OCI-M1 (cell line): ENCODE measurements around the gene LRIG2.
"Not testable (repeated sequence)": the region's sequence is repeated elsewhere in the genome, so short reads cannot be mapped to it uniquely, and the experiment has no call there.

ENCODE experiments used
- DNase-seq: peaks from one replicate; lab custom pipeline; 2025; lab: John Stamatoyannopoulos, UW

Gene LRIG2

DNA sequence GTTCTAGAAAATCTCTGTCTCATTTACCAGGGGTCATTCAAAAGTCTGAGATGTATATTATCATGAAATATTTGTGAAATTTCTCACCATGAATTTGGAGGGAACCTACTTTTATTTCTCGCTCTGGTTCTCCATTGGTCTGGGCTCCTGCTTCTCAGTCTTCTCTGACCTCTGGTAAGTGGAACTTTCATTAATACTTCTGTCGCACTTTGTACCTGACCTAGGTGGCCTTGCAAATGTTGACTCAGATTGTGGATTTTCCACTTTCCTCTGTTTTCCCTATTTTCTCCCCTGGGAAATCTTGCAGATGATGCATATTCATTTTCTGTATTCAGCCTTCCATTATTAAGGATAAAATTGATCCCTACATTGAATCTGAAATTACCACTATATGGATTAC is 53.2 kb downstream of the LRIG2 start:
- DNase-seq: no peak

DNA sequence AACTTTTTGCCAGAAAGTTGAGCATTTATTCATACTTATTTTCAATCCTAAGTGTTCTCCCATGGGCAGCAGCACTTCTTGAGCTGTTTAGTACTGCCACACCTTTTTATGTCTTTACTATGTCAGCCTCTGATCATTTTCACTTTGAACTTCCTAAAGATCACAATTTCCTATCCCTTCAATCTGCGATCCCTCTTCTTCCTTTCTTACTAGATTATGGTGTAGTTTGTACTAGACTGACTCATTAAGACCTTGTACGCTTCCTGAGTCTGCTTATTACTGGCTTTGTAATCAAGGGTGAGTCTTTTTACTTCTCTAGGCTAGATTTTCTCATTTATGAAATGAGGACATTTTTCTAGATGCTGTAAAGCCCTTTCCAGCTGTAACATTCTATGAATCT is 55.1 kb downstream of the LRIG2 start:
- DNase-seq: no peak

DNA sequence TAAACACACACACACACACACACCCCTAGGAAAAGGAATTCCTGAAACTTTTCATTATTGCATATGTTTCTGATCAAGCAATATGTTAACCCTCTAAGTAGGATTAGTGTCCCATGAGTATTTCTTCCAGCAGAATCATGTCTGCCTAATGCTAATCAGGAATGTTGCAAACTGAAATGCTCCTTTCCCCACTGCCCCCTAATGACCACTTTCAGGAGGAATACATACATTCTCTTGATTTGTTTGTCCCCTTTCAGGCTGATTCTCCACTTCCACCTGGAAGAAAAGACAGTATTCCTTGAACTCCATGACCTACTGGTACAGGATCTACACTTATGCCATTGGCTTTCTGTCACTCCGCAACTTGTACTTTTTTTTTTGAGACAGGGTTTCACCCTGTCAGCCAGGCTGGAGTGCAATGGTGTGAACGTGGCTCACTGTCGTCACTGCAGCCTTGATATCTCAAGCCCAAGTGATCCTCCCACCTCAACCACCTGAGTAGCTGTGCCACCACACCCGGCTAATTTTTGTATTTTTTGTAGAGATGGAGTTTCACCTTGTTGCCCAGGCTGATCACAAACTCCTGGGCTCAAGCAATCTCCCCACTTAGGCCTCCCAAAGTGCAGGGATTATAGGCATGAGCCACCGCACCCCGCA is 56.7 kb downstream of the LRIG2 start:
- DNase-seq: no peak

DNA sequence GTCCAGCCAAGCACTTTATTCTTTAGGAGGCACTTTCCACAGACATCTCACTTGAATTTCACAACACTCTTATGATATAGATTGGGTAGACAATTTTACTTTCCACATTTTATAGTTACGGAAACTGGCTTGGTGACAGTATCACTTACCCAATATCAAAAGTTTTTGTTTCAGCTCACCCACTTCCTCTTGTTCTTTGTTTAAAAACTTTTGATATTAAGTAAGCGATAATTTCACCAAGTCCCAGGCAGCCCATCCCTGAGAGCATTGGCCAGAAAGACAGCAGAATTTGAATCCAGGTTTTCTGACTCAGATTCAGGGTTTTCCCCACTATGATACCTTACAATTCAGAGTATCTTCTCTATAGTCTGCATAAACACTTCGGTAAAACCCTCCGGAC is 60.0 kb downstream of the LRIG2 start:
- no peak for DNase-seq

DNA sequence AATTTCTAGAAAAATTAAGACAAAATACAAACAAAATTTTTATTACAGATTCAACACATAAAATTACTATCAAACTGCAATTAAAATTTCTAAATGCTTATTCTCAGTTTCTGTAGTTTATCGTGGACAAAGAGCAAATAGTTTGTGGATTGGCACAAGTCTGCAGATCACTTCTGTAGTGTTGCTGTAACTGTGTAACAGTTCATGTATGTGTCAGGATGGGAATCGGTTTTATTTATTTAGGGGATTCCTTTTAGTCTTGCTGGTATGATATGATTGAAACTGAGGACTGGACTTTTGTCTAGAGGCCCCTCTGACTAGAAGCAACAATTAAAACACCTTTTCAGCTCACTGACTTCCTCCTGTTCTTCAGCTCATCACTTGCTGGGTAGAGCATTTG is 60.8 kb downstream of the LRIG2 start:
- DNase-seq: no peak

DNA sequence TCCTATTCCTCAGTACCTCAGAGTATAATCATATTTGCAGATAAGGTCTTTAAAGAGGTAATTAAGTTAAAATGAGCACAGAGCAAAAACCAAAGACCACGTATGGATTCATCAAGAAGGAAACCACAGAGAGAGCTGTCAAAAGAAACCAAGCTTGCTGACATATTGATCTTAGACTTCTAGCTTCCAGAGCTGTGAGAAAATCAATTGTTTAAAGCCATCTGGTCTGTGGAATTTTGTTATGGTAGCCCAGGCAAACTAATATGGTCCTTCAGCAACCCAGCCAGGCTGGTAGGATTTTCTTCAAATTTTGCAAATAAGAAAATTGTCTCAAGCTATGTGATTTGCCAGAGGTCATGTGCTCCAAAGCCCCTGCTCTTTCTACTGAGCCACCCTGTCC is 62.5 kb downstream of the LRIG2 start:
- DNase-seq: no peak

DNA sequence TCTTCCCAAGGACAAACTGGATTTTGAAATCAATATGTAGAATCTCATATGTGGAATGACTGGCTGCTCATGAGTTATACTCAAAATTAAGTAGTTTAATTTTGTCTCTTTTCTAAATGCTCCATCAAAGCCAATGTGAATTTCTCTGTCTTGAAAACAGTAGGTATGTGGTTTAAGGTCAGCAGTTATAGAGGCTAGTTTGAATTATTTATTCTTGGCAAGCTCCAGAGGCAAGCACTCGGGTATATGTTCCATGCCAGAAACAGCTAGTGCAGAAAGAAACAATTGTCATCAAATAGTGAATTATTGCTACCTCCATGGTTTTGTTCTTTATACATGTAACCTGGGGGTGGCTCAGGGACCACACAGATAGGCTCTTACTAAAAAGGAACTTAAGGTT is 63.5 kb downstream of the LRIG2 start:
- no peak for DNase-seq

DNA sequence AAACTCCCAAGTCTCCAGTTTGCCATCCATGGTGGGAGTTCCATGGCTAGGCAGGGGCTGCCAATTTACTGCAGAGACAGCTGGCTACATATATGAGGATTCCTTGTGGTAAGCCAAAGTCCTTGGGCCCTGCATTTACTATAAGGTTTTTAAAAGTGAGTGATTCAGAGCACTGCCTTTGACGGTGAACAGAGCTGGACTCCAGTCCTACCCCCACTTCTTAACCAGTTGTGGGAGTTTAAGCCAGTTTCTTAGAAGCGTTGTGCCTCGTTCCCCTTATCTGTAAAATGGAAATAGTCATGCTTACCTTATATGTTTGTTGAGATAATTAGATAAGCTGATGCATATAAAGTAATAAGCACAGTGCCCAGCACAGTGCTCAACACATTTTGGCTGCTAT is 64.6 kb downstream of the LRIG2 start:
- peak; percentile 48 for DNase-seq

DNA sequence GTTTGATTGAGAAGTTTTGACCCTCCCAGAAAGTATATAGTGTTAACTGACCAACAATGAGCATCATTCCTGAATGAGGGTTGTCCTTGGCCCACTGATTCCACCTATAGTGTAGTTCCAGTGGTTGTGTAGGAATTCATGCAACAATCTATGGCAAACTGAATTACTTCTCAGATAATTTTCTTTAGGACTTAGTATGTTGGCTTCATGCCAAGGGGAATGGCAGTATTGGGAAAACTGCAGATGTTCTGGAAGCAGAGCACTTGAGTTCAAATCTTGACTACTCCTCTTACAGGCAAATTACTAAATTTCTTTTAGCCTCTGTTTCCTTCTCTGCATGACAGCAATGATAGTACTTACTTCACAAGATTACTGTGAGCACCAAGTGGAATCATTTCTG is 65.8 kb downstream of the LRIG2 start:
- DNase-seq: no peak

DNA sequence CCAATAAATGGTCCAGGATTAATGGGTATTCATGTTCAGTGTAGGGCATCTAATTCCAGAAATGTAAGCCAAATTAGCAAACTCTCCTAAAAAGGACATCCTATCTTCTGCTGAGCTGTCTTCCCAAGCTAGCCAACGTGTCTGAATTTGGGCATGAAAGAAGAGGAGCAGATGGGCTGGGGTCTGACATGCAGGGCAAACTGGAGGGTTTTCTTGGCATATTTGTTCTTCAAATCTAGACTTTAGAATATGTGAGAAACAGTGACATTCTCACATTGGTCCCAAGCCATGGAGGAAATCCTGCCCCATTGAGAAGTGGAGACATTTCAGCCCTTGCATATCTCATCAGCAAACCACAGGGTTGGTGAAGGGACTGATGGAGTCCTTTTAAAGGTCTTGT is 67.2 kb downstream of the LRIG2 start:
- no peak for DNase-seq

DNA sequence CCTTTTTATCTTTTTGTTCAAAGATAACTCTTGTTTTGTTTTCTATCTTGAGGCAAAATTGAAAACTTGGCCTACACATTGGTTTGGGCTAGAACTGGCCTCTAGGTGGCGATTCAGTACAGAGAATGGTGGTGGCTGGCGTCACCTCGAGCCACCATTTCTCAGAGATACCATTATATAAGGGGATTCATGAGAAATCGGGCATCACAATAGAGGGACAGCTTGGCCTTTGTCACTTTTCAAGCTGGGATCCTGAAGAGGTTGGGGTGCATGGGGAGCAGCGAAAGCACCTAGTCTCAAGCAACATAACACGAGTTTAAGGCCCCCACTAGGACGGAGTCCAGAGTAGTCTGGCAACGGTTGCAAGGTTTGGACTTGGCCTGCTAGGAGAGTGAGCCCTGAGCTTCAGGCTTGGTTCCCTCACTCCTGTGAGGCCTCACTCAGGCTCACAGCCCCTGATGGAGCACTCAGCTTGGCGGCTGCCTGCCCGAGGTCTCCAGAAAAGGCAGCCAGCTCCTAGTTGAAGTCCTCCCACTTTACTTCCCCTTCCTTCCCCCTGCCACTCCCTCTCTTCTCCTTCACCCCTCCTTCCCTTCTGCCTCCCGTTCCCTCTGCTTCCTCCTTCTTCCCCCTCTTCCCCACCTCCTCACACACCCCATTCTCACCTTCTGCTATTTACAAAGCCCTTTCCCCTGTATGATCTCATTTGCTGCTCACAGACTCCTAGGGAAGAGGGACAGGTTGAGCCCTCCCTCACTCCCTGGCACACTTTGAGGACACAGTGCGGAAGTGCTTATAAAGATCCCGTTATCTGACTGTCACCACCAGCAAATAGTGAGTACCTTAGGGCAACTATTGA is 67.8 kb downstream of the LRIG2 start:
- DNase-seq: peak; percentile 89

DNA sequence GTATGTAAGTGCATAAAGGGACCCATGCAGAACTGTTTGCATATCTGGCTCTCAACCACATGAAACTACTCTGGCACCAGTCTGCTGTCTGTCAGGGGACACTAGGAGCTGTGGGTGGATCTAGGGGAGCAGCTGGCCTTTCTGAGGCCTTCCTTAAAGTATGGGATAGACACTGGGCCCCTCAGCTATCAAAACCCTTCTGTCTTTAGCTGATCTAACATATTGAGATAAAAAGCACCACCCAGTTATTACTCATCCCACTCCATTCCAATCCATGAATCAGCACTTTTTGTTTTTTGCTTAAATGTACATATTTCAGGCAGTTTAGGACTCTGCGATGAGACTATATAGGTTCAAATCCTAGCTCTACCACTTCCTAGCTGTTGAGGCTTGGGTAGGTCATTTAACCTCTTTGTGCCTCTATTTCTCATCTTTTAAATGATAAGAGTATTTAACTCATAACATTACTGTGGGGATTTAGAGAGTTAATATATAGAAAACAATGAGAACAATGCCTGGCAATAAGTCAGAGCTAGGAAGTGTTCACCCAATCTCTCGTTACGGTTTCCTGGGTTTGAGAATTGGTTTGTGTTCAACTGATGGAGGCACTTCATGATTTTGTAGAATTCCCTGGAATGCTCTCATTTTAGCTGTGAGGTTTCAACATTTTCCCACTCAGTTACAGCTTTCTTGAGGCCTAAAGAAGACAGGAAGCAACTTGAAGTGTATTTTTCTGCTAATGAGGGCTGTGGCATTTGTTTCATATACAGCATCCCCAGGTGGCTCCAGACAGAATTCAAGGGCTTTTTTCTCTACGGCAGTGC is 68.9 kb downstream of the LRIG2 start:
- DNase-seq: peak; percentile 86

DNA sequence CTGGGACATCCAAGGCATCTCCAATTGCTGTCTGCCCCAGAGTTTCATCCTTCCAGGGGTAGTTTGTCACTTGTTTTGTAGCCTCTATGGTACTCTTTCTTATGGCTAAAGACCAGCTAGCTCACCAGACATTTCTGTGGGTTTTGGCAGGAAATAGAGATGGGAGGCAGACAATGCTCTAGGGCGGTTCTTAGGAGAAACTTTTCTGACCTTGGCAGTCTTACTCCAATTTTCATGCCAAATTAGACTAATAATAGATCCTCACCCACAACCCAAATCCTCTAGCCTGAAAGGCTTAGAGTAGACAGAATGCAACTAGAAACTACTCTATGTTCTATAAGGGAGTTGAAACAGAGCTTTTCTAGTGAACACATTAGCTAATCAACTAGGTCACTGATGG is 69.8 kb downstream of the LRIG2 start:
- no peak for DNase-seq

DNA sequence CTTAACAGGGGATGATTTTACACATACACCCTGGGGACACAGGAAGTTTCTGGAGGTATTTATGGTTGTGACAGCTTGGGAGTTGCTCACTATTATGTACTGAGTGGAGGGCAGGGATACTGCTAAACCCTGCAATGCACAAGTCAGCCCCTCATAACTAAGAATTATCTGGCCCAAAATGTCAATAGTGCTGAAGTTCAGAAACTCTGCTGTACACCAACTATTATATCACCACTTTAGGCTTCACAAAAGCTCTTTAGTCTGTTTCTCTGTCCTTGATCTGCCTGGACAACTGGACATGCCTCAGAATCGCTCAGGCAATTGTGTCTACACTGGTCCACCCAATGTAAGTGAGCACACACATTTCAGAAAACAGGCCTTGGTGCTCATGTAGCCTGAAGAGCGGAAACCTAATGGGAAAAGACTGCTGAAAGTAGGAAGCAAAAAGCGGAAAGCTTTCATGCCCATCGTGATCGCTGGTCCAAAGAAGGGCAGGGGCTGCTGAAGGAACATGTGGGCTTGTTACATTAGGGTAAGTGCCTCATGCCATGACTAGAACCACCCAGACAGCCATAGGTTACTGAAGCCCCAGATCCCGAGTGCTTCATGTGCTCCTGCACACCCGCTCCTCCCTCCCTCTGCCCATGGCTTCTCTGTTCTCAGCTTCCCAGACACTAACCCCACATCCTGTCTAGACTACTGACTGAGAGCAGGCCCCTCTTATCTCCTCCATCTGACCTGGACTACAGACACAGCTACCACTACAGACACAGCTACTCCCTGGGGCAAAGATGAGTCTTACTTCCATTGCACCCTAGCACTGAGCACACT is 73.5 kb downstream of the LRIG2 start:
- peak; percentile 47 for DNase-seq

DNA sequence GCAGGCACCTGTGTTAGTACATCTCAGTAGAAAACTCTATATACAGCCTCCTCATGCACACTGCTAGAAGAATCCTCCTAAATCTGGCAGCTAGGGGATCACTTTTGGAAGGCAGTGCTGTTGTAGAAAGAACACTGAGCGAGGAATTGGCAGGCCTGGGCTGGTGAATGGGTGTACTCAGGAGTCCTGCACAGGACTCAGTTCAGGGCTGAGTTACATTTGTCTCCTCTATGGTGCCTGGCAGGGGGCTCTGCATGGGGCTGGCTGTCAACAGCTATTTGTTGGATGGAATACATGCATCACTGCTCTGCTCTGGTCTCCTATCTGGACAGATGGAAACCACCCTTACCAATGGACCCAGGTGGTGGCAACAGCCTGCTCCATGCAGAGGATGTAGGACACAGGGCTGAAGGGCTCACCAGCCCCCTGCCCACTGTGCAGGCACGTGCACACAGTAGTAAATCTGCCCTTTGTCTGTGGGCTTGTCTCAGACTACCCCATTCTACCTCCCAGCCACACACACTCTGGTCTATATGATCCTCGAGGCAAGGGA is 74.2 kb downstream of the LRIG2 start:
- DNase-seq: no peak

DNA sequence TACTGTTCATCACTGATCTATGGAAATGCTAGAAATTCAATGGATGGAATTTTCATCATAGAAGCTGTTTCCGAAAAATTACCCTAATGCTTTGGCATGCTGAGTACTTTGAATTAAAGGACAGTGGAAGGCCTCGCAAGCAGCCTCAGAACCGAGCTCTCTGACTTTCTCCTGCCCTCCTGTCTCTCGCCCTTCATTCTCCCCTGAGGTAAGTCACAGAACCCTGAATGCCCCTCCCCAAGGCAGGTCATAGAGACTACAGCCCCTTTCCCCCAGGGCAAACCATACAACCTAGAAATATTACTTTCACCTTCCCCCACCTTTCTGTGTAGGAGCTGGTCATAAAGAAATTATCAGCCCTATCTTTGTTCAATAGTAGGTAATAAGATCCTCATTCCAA is 74.8 kb downstream of the LRIG2 start:
- no peak for DNase-seq

DNA sequence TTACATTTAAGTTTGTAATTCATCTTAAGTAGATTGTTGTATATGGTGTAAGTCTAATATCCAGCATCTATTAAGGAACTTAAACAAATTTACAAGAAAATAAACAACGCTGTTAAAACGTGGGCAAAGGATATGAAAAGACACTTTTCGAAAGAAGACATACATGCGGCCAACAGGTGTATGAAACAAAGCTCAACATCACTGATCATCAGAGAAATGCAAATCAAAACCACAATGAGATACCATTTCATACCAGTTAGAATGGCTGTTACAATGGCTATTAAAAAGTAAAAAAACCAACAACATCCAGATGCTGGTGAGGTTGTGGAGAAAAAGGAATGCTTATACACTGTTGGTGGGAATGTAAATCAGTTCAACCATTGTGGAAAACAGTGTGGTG is 77.5 kb downstream of the LRIG2 start:
- not testable (repeated sequence) for DNase-seq

DNA sequence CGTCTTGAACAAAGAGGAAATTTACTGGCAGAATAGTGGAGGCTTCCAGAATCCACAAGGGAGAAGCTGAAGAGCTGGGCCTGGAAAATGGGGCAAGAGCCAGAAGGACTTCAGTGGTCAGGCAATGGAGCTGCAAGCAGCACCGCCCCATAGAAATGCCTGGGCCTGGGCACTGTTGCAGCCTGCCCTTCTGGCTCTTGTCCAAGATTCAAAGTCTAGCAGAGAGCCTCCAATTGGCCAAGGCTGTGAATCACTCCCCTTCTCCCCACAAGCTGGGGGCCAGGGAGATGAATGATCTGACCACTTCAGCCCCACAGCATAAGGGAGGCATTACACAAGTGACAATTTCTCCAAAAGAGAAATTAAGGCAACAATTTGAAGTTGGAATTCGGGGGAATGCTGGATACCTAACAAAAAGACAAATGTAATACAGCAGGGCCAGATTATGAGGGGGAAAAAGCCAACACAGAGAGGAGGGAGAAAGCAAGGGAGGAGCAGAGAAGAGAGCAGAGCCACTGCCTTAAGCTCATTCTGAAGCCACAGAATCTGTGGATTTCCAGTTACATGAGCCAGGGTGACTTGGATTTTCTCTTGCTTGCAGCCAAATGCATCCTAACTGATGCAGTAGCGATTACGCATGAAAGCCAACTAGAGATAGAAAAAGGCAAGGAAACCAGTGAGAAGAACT is 80.3 kb downstream of the LRIG2 start:
- peak; percentile 9 for DNase-seq

DNA sequence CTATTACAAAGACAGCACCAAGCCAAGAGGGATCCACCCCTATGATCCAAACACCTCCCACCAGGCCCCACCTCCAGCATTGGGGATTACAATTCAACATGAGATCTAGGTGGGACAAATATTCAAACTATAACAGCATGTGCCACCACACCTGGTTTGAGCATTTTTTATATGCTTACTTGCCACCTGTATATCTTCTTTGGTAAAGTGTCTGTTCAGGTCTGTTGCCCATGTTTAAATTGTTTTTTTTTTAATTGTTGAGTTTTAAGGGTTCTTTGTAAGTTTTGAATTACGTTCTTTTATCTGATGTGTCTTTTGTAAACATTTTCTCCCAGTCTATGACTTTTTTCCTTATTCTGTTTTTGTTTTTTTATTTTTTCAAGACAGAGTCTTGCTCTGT is 83.4 kb downstream of the LRIG2 start:
- no peak for DNase-seq

DNA sequence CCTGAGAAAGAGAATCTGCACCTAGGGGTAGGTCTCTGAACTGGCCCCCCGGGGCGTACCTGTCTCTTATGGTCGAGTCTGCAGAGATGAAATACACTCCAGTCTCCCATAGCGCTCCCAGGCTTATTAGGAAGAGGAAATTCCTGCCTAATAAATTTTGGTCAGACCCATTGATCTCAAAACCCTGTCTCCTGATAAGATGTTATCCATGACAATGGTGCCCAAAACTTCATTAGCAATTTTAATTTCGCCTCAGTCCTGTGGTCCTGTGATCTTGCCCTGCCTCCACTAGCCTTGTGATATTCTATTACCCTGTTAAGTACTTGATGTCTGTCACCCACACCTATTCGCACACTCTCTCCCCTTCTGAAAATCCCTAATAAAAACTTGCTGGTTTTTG is 85.7 kb downstream of the LRIG2 start:
- not testable (repeated sequence) for DNase-seq

DNA sequence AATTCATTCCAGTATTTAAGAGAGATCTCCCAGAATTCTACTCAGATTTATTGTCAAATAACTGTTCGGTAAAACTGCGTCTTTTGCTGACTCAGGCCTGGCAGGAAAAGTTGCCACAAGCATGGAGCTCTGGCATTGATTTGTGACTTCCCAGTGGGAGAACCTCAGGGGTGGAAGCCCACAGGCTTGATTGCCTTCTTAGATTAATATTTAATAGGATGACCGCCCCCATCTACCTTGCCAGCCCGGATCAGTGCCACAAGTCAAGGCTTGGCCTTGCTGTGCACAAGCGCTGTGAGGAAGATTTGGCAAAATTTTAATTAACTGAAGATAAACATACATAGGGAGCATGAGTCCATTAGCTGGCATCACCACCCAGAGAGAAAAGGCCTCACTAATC is 93.5 kb downstream of the LRIG2 start:
- DNase-seq: no peak
